ENCODE results near the gene TSPEAR. TPM values are rescaled to one million over a fixed set of nuclear protein-coding genes. Genes with fewer than 3 reads are reported as not detected.

The TSPEAR gene
- total RNA-seq, 4 donors from 2014 or later, result not detected

GRCh38 chr21:44456915-44457736, 254.2 kb downstream of the TSPEAR start:
- TF ChIP-seq CTCF (IDR thresholded peaks at IDR 0.05; ENCODE audit: low read depth), result no peak

- no peak for TF ChIP-seq CTCF (IDR thresholded peaks at IDR 0.05; ENCODE audit: low read depth)
Observed at GRCh38 chr21:44456214-44456914, 255.0 kb downstream of the TSPEAR start.

GRCh38 chr21:44455524-44456213, 255.7 kb downstream of the TSPEAR start:
- TF ChIP-seq CTCF (IDR thresholded peaks at IDR 0.05; ENCODE audit: low read depth), result no peak

GRCh38 chr21:44454747-44455523, 256.4 kb downstream of the TSPEAR start, which contains the start of gene LRRC3:
Gene LRRC3 (plus strand): TSS chr21:44455510. CDS start chr21:44456645, 1,135 bp downstream.
- TF ChIP-seq CTCF (IDR thresholded peaks at IDR 0.05; ENCODE audit: low read depth), result no peak

- no peak for TF ChIP-seq CTCF (IDR thresholded peaks at IDR 0.05; ENCODE audit: low read depth)
Observed at GRCh38 chr21:44454058-44454457, 257.3 kb downstream of the TSPEAR start.

GRCh38 chr21:44453120-44453519, 258.3 kb downstream of the TSPEAR start:
- TF ChIP-seq CTCF (IDR thresholded peaks at IDR 0.05; ENCODE audit: low read depth), result no peak

All from subcutaneous adipose tissue (tissue), 4 donors.